Measurements from ENCODE around the gene DZIP1.

The DZIP1 gene

GRCh38 chr13:95559100-95559499, 85.4 kb downstream of the DZIP1 start:
- TF ChIP-seq, protein P1, sequence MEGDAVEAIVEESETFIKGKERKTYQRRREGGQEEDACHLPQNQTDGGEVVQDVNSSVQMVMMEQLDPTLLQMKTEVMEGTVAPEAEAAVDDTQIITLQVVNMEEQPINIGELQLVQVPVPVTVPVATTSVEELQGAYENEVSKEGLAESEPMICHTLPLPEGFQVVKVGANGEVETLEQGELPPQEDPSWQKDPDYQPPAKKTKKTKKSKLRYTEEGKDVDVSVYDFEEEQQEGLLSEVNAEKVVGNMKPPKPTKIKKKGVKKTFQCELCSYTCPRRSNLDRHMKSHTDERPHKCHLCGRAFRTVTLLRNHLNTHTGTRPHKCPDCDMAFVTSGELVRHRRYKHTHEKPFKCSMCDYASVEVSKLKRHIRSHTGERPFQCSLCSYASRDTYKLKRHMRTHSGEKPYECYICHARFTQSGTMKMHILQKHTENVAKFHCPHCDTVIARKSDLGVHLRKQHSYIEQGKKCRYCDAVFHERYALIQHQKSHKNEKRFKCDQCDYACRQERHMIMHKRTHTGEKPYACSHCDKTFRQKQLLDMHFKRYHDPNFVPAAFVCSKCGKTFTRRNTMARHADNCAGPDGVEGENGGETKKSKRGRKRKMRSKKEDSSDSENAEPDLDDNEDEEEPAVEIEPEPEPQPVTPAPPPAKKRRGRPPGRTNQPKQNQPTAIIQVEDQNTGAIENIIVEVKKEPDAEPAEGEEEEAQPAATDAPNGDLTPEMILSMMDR (IDR thresholded peaks at IDR 0.05; ENCODE audit: low read depth, low read length) = no peak
- no peak for TF ChIP-seq EZH2phosphoT487 (IDR thresholded peaks at IDR 0.05; ENCODE audit: low read depth)
- no peak overlapping the region for H3K9ac ChIP-seq (ENCODE audit: low read length)
- H3K27ac ChIP-seq (ENCODE audit: low read length) = no peak overlapping the region
- peaks cover 48% of the 10 kb centered on the region for H3K27me3 ChIP-seq (ENCODE audit: low read depth, low read length)
- H2AFZ ChIP-seq (ENCODE audit: low read depth, low read length) = no peak overlapping the region
- H3K79me2 ChIP-seq (ENCODE audit: low read length) = no peaks in the 10 kb centered on the region
- no peaks in the 10 kb centered on the region for H3K36me3 ChIP-seq (replicated peaks; ENCODE audit: low read depth, low read length)
- no peaks in the 10 kb centered on the region for H3K4me1 ChIP-seq (ENCODE audit: low read length)
- no peak overlapping the region for H3K4me3 ChIP-seq (ENCODE audit: low read length)
- no peak overlapping the region for H3K4me2 ChIP-seq (ENCODE audit: low read length)
- no peaks in the 10 kb centered on the region for H4K20me1 ChIP-seq (ENCODE audit: insufficient read depth, low read length)
- H3K9me3 ChIP-seq (ENCODE audit: insufficient read depth, low read length) = no peaks in the 10 kb centered on the region

DNA sequence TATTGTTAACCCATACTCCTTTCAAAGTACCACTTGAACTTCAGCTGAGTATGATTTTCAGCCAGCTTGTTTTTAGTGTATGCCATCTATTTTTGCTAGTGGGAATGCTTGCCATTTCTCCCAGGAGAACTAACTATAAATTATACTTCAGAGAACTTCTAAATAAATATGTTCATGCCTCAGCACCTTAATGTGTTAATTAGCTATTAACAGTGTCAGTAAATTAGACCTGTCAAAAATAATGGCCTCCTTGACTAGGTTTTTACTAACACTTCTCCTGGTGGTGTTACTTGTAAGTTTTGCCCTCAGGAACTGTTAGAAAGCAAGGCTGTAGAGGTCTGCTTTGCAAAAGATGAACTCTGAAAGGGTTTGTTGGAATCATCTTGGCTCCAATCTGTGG, 87.5 kb downstream of the DZIP1 start:
- H3K4me2 ChIP-seq (ENCODE audit: low read length) = no peak overlapping the region
- H3K4me1 ChIP-seq (ENCODE audit: low read length) = no peaks in the 10 kb centered on the region
- no peaks in the 10 kb centered on the region for H3K9me3 ChIP-seq (ENCODE audit: insufficient read depth, low read length)
- no peak overlapping the region for H3K9ac ChIP-seq (ENCODE audit: low read length)
- H3K27ac ChIP-seq (ENCODE audit: low read length) = no peak overlapping the region
- H3K36me3 ChIP-seq (replicated peaks; ENCODE audit: low read depth, low read length) = no peaks in the 10 kb centered on the region
- H2AFZ ChIP-seq (ENCODE audit: low read depth, low read length) = no peak overlapping the region
- H3K79me2 ChIP-seq (ENCODE audit: low read length) = no peaks in the 10 kb centered on the region
- peaks cover 38% of the 10 kb centered on the region for H3K27me3 ChIP-seq (ENCODE audit: low read depth, low read length)
- TF ChIP-seq EZH2phosphoT487 (IDR thresholded peaks at IDR 0.05; ENCODE audit: low read depth) = no peak
- TF ChIP-seq, protein P1 (IDR thresholded peaks at IDR 0.05; ENCODE audit: low read depth, low read length) = no peak
- no peaks in the 10 kb centered on the region for H4K20me1 ChIP-seq (ENCODE audit: insufficient read depth, low read length)
- H3K4me3 ChIP-seq (ENCODE audit: low read length) = no peak overlapping the region

DNA sequence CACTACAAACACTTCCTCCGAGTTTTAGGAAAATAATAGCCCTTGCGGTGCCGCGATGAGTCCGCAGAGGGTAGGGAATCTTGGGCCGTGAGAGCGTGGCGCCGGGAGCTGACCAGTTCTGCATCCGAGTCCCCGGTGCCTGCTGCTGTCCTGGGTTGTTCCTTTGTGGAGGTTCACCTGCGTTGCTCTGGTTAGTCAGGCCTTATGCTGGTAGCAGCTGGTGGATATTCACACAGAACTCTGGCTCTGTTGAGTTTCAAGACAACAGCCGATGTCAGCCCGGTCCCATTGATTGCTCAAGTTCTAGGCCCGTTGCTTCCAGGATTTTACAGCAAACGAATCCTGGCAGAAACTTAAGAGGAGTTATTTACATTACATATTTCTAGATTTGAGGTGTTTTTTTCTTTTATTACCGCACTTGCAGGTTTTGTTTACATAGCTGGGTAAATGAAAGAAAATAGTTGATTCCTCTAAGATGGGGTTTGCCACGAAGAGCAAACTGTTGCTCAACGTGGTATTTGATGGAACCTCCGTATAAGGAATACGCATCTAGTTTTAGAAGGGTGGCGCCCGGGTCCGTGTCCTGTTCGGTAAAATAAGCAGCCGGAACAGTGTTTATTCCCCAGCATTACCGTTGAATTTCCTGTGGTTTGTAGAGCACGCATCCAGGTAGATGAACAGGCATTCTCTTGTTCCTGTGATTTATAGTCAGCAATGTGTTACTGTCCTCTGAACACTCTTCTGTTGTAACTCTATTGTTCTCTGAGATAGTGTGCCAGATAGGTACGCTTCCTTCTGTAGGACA, 90.7 kb downstream of the DZIP1 start:
- Histone ChIP-seq H3K36me3 (replicated peaks; ENCODE audit: low read depth, low read length) (no peaks in the 10 kb centered on the region), H4K20me1 (ENCODE audit: insufficient read depth, low read length) (no peaks in the 10 kb centered on the region), H3K27me3 (ENCODE audit: low read depth, low read length) (peaks cover 24% of the 10 kb centered on the region), H3K4me1 (ENCODE audit: low read length) (no peaks in the 10 kb centered on the region), H3K9me3 (ENCODE audit: insufficient read depth, low read length) (no peaks in the 10 kb centered on the region), H3K27ac (ENCODE audit: low read length) (no peak overlapping the region), H3K4me3 (ENCODE audit: low read length) (no peak overlapping the region), H2AFZ (ENCODE audit: low read depth, low read length) (no peak overlapping the region), H3K4me2 (ENCODE audit: low read length) (no peak overlapping the region), H3K79me2 (ENCODE audit: low read length) (no peaks in the 10 kb centered on the region), H3K9ac (ENCODE audit: low read length) (no peak overlapping the region)
- no peak for TF ChIP-seq EZH2phosphoT487 (IDR thresholded peaks at IDR 0.05; ENCODE audit: low read depth)
- TF ChIP-seq, protein P1 (IDR thresholded peaks at IDR 0.05; ENCODE audit: low read depth, low read length) = no peak

DNA sequence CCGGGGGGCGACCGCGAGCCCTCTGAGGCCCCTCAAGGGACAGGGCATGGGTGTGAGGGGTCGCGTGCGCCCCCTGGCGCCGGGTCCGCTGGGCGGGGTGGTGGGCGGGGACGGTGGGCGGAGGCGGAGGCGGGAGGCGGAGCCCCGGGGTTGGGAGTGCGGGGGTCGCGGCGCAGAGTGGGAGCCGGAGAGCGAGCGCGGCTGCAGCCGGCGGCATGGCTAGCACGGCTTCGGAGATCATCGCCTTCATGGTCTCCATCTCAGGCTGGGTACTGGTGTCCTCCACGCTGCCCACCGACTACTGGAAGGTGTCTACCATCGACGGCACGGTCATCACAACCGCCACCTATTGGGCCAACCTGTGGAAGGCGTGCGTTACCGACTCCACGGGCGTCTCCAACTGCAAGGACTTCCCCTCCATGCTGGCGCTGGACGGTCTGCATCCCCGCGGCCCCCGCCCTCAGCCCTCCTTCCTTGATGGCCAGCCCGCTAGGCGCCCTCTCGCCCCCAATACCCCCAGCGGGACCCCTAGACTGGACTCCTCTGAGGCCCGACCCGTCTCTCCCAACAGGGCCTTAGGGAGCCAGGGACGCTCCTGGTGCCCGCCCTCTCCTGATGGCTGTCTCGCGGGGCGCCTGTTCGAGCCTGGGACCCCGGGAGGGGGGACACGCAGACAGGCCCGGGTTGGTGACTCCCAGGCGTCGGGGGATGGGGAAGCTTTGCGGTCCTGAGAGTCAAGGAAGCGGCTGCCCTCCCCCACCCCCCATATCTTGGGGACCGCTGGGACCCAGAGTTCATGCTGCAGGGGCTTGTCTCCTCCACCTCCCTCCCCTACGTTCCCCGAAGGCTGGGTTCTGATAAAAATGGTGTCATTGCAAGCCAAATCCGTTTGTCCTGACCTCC, 91.7 kb downstream of the DZIP1 start, which contains the start of gene CLDN10:
TSS of gene CLDN10 (plus strand) at position 182 of the 903 bp plus-strand sequence. CDS start at position 216, 34 bp downstream.
- H2AFZ ChIP-seq (ENCODE audit: low read depth, low read length) = no peak within 1 kb of the TSS
- H3K4me3 ChIP-seq (ENCODE audit: low read length) = no peak within 1 kb of the TSS
- TF ChIP-seq, protein P1 (IDR thresholded peaks at IDR 0.05; ENCODE audit: low read depth, low read length) = no peak
- H4K20me1 ChIP-seq (ENCODE audit: insufficient read depth, low read length) = no peaks in the 10 kb centered on the region
- no peak within 1 kb of the TSS for H3K4me2 ChIP-seq (ENCODE audit: low read length)
- no peaks in the 10 kb centered on the region for H3K79me2 ChIP-seq (ENCODE audit: low read length)
- H3K9ac ChIP-seq (ENCODE audit: low read length) = no peak within 1 kb of the TSS
- H3K4me1 ChIP-seq (ENCODE audit: low read length) = no peaks in the 10 kb centered on the region
- no peak within 1 kb of the TSS for H3K27ac ChIP-seq (ENCODE audit: low read length)
- H3K9me3 ChIP-seq (ENCODE audit: insufficient read depth, low read length) = no peaks in the 10 kb centered on the region
- no peaks in the 10 kb centered on the region for H3K36me3 ChIP-seq (replicated peaks; ENCODE audit: low read depth, low read length)
- H3K27me3 ChIP-seq (ENCODE audit: low read depth, low read length) = peaks cover 22% of the 10 kb centered on the region
